Measurements from ENCODE around the gene CTSH. TPM values are rescaled to one million over a fixed set of nuclear protein-coding genes. Genes with fewer than 3 reads are reported as not detected.

The CTSH gene
- total RNA-seq, 1 experiment from 2014 or later, result 20.4 TPM

- ChIA-PET CTCF (no interaction called here), POLR2A (no interaction called here)
- Mint-ChIP-seq H3K27ac (no peak overlapping the region), H3K4me3 (no peak overlapping the region), H3K36me3 (no peaks in the 10 kb centered on the region), H3K4me1 (peaks cover 11% of the 10 kb centered on the region), H3K27me3 (ENCODE audit: low read depth) (peaks cover 9% of the 10 kb centered on the region), H3K9me3 (no peaks in the 10 kb centered on the region)
- DNase-seq (ENCODE audit: low spot score) (no peak), ATAC-seq (no peak)
- TF ChIP-seq ZNF281 (CRISPR knock-in tag; IDR thresholded peaks at IDR 0.05), result no peak
- no peak for TF ChIP-seq GABPB1 (CRISPR knock-in tag; IDR thresholded peaks at IDR 0.05)
- no peak for TF ChIP-seq SOX15 (CRISPR knock-in tag; IDR thresholded peaks at IDR 0.05)
- no peak for TF ChIP-seq E2F5 (CRISPR knock-in tag; IDR thresholded peaks at IDR 0.05)
- TF ChIP-seq ZNF263 (CRISPR knock-in tag; IDR thresholded peaks at IDR 0.05; ENCODE audit: low read depth), result no peak
- TF ChIP-seq MXD4 (CRISPR knock-in tag; IDR thresholded peaks at IDR 0.05; ENCODE audit: borderline replicate concordance), result no peak
- no peak for TF ChIP-seq ATF3 (CRISPR knock-in tag; conservative IDR thresholded peaks at IDR 0.05)
- TF ChIP-seq HMGA2 (CRISPR knock-in tag; IDR thresholded peaks at IDR 0.05), result no peak
- TF ChIP-seq NR1H2 (CRISPR knock-in tag; IDR thresholded peaks at IDR 0.05), result no peak
- TF ChIP-seq EMX1 (CRISPR knock-in tag; IDR thresholded peaks at IDR 0.05), result no peak
- no peak for TF ChIP-seq ATF2 (CRISPR knock-in tag; IDR thresholded peaks at IDR 0.05; ENCODE audit: borderline replicate concordance, low read depth)
- no peak for TF ChIP-seq ZNF512 (CRISPR knock-in tag; IDR thresholded peaks at IDR 0.05; ENCODE audit: borderline replicate concordance)
- TF ChIP-seq CREB1 (CRISPR knock-in tag; IDR thresholded peaks at IDR 0.05), result no peak
- no peak for TF ChIP-seq ZBTB21 (CRISPR knock-in tag; IDR thresholded peaks at IDR 0.05; ENCODE audit: borderline replicate concordance)
- no peak for TF ChIP-seq ZNF396 (CRISPR knock-in tag; IDR thresholded peaks at IDR 0.05; ENCODE audit: borderline replicate concordance)
- no peak for TF ChIP-seq TCF7 (CRISPR knock-in tag; IDR thresholded peaks at IDR 0.05; ENCODE audit: low read depth)
- no peak for TF ChIP-seq FOXP4 (CRISPR knock-in tag; IDR thresholded peaks at IDR 0.05)
- no peak for TF ChIP-seq USF1 (CRISPR knock-in tag; IDR thresholded peaks at IDR 0.05)
- TF ChIP-seq RORB (CRISPR knock-in tag; IDR thresholded peaks at IDR 0.05), result no peak
- TF ChIP-seq MYBL2 (CRISPR knock-in tag; IDR thresholded peaks at IDR 0.05), result no peak
These were observed 38.5 kb upstream of the CTSH start for GRCh38 chr15:78983146-78983918.
